Suppressor macrophage treated with lipopolysaccharide for 1 hour (primary cell): ENCODE data around the gene FAM200A.

Source experiments
- DNase-seq, 3 donors: peaks; one replicate each; pipeline ENCODE4 v3.0.0-alpha.2; 2020 to 2022

The FAM200A gene

DNA sequence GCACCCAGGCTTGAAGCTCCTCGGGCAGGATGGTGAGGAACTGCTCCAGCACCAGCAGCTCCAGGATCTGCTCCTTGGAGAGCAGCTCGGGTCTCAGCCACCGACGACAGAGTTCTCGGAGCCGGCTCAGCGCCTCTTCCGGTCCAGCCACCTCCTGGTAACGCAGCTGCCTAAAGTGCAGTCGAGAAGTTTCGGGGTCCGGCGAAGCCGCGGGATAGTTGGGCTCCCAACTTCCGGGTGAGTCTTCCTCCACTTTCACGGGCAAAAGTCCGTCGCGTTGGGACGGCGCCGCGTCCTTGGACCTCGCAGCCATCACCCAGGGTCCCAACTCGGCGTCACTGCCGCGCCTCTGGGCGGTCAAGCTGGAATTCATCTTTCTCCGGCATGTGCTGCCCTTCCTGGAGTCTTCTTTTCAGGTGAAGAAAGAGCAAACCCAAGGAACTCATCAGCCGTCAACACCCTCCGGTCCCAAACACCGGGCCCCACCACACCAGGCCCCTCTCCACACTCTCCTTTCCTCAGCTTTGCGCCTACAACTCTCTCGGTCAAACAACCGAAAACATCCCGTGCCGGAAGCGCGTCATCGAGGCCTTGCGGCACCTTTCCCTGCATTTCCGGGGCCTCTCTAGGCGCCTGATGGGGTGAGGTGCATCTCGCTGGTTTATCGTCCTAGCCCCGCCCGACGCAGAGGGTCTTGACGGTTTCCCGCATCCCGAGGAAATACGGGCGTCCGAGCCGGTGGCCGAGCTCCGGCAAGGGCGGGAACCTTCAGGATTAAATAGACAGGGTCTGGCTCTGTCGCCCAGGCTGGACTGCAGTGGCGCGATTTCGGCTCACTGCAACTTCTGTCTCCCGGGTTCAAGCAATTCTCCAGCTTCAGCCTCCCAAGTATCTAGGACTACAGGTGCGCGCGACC lies 51.9 kb downstream of the FAM200A start, which contains the start of gene ZNF394:
Gene ZNF394 (minus strand): TSS at position 561 of the 916 bp plus-strand sequence. CDS start 188 bp downstream, at position 373.
- peak; percentile 94 to 95 (median 95) for DNase-seq

GRCh38 chr7:99499371-99499720 lies 52.6 kb downstream of the FAM200A start:
- peak; percentile 48 to 66 (median 55) for DNase-seq

- no peak for DNase-seq
These were observed 53.4 kb downstream of the FAM200A start for GRCh38 chr7:99498546-99498944.

GRCh38 chr7:99497766-99498545 lies 54.0 kb downstream of the FAM200A start:
- no peak for DNase-seq
